Glomerular visceral epithelial cell (primary cell): ENCODE results near the gene RABGGTB.
"Not testable (repeated sequence)": the region's sequence is repeated elsewhere in the genome, so short reads cannot be mapped to it uniquely, and the experiment has no call there.

Source experiments
- DNase-seq: peaks from one replicate; pipeline ENCODE4 v3.0.0-alpha.2; 2016; ENCODE audit errors: extremely low spot score

RABGGTB gene

GRCh38 chr1:75785983-75786853 is at the start of gene RABGGTB:
TSS of gene RABGGTB (plus strand) at chr1:75786256. CDS start at chr1:75786272, 16 bp downstream.
- DNase-seq = peak; percentile 97

DNA sequence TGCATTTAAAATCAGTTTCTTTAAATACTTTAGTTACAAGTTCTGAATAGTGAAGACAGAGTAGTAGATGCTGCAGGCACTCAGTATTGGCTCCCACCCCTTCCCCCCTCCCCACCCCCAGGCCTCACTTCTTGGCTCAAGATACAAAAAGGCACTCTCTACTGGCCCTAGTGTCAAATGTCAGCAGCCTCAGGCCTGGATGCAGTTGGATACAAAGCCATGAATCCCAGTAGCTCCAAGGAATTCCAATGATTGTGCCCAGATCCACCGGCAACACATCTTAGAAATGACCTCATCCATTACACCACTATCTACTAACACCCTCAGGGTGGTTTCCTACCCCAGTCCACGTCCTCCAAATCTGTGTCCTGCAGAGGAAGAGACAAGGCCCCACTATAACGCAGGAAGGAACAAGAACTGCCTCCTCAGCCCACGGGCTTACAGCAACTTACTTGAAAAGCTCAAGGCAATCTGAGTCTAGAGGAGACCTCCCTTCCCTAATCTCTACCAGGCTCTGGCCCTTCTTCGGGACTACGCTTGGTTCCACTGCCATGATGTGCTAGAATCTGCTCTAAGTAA is 43.9 kb upstream of the RABGGTB start:
- DNase-seq = no peak

DNA sequence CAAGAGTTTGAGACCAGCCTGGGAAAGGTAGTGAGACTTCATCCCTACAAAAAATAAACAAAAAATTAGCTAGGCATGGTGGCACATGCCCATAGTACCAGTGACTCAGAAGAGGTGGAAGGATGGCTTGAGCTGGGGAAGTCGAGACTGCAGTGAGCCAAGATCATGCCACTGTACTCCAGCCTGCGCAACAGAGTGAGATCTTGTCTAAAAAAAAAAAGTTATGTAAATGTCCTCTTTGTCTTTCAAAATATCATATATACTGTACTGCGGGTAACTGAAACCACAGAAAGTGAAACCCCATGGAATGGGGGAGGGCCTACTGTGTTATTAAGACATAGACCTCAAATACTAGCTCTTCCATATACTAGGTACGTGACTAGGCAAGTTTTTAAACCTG is 40.8 kb upstream of the RABGGTB start:
- no peak for DNase-seq

DNA sequence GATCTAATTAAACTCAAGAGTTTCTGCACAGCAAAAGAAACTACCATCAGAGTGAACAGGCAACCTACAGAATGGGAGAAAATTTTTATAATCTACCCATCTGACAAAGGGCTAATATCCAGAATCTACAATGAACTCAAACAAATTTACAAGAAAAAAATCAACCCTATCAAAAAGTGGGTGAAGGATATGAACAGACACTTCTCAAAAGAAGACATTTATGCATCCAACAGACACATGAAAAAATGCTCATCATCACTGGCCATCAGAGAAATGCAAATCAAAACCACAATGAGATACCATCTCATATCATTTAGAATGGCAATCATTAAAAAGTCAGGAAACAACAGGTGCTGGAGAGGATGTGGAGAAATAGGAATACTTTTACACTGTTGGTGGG is 28.8 kb upstream of the RABGGTB start:
- not testable (repeated sequence) for DNase-seq

DNA sequence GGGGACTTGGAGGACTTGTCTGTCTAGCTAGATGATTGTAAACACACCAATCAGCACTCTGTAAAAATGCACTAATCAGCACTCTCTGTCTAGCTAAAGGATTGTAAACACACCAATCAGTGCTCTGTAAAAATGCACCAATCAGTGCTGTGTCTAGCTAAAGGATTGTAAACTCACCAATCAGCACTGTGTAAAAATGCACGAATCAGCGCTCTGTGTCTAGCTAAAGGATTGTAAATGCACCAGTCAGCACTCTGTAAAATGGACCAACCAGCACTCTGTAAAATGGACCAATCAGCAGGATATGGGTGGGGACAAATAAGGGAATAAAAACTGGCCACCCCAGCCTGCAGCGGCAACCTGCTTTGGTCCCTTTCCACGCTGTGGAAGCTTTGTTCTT is 27.5 kb upstream of the RABGGTB start:
- DNase-seq = not testable (repeated sequence)

DNA sequence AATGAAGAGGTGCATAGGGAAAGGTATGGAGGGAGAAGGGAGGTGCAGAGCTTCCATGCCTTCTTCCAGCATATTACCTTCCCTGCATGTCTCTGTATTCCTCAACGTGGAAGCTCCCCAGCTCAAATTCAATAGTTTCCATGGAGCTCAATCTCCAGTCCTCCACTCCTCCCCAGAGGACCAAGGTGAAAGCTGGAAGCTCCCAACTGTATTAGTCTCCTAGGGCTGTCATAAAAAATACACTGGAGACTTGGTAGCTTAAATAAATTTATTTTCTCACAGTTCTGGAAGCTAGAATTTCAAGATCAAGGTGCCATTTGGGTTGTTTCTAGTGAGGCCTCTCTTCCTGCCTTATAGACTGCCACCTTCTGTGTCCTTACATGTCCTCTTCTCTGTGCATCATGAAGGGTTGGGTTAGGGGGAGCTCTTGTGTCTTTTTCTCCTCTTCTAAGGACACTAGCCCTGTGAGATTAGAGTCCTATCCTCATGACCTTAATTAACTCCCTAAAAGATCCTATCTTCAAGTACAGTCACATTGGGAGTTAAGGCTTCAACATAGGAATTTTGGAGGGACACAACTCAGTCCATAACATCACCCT is 21.9 kb upstream of the RABGGTB start:
- DNase-seq = no peak

- DNase-seq = peak; percentile 42
These were observed 20.2 kb upstream of the RABGGTB start for GRCh38 chr1:75765697-75766355.

GRCh38 chr1:75768016-75768415 is 18.0 kb upstream of the RABGGTB start:
- DNase-seq = no peak

DNA sequence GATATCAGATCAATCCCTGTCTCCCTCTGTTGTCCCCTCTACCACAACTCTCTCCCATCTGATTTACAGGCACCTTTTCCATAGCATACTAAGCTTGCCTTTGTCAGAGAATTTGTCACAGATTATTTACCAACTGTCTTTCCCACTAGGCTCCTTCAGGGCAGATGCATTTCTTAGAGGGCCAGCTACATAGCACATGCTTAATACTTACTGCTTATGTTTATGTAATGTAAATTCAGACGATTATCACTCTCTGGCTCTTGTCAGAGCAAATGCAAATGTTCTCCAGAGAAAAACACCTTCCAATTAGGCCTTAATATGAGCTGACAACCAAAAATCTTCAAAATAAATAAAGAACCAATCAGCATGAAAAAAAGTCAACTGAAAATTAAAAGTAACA is 15.3 kb upstream of the RABGGTB start:
- DNase-seq = no peak

- DNase-seq = no peak
These were observed 14.1 kb upstream of the RABGGTB start for GRCh38 chr1:75771978-75772377.

GRCh38 chr1:75777812-75778211 is 8.2 kb upstream of the RABGGTB start:
- not testable (repeated sequence) for DNase-seq

GRCh38 chr1:75778694-75779093 is 7.4 kb upstream of the RABGGTB start:
- not testable (repeated sequence) for DNase-seq

DNA sequence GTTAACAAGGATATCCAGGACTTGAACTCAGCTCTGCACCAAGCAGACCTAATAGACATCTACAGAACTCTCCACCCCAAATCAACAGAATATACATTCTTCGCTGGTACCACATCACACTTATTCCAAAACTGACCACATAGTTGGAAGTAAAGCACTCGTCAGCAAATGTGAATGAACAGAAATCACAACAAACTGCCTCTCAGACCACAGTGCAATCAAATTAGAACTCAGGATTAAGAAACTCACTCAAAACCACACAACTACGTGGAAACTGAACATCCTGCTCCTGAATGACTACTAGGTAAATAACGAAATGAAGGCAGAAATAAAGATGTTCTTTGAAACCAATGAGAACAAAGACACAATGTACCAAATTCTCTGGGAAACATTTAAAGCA is 5.9 kb upstream of the RABGGTB start:
- not testable (repeated sequence) for DNase-seq

- not testable (repeated sequence) for DNase-seq
These were observed 2.1 kb upstream of the RABGGTB start for GRCh38 chr1:75783920-75784319.

DNA sequence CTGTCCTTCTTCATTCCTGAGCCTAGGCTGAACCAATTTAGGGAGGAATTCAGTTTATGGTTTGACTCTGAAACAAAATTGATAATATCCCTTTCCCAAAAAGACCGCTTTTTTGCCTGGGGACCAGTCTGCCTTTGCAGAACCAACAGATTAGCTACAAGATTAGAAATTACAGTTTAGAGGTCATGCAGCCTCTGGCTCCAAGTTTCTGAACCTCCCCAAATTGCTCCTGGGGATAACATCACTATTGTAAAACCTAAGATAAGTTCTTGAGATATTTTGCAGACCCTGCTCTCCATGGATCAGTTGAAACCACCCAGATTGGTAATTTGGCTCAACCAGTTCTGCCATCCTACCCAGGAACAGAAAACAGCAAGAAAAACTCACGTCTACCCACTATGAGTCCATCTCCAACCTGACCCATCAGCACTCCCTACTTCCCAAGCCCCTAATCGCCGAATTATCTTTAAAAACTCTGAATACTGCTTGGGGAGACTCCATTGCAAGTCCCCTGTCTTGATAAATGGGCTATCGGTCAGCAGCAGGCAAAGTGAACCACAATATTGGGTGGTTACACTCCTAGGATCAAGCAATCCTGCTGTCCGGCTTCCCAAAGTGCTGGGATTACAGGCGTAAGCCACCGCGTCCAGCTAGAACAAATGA is 605 bp upstream of the RABGGTB start:
- no peak for DNase-seq

- DNase-seq = no peak
These were observed 941 bp downstream of the RABGGTB start for GRCh38 chr1:75786901-75787493.

GRCh38 chr1:75787524-75787923 is 1.5 kb downstream of the RABGGTB start:
- no peak for DNase-seq

- no peak for DNase-seq
These were observed 3.9 kb downstream of the RABGGTB start for GRCh38 chr1:75789988-75790387.

- no peak for DNase-seq
These were observed 5.0 kb downstream of the RABGGTB start for GRCh38 chr1:75791022-75791421.

DNA sequence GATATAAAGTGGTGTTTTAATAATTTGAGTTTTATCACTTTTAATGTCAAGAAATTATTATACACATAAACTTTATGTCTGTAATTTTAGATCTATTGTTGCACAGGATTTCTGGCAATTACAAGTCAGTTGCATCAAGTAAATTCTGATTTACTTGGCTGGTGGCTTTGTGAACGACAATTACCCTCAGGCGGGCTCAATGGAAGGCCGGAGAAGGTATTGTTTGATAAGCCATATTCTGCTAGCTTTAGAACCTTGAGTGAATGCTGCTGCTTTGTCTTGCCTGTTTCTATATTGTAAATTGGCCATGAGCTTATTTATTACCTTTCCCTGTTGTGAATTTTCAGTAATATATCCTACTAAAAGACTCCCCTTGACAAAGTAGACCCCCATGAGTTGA is 6.0 kb downstream of the RABGGTB start:
- no peak for DNase-seq

DNA sequence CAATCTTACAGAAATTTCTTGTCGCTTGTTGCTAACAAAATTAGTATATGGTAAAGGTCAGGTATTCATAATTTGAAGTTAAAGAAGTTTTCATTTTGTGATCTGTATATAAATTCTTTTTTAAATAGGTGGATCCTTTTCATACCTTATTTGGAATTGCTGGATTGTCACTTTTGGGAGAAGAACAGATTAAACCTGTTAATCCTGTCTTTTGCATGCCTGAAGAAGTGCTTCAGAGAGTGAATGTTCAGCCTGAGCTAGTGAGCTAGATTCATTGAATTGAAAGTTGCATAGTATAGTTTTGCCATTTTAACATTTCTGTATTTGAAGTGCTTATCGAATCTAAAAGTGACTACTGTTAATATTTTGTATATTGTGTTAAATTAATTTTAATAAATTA is 8.3 kb downstream of the RABGGTB start:
- no peak for DNase-seq
